ENCODE measurements around the gene ICAM1. TPM values are rescaled to one million over a fixed set of nuclear protein-coding genes. Genes with fewer than 3 reads are reported as not detected.

ICAM1 gene
- polyA plus RNA-seq, 3 donors, result 21.6 to 118 (median 40.8) TPM

DNA sequence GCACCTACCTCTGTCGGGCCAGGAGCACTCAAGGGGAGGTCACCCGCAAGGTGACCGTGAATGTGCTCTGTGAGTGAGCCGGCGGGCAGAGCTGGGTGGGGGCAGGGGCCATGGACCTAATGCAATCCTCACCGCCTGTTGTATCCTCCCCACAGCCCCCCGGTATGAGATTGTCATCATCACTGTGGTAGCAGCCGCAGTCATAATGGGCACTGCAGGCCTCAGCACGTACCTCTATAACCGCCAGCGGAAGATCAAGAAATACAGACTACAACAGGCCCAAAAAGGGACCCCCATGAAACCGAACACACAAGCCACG lies 14.0 kb downstream of the ICAM1 start:
- Histone ChIP-seq H2AFZ (ENCODE audit: insufficient read depth, low read depth, low read length, poor library complexity, severe bottlenecking) (no peak overlapping the region), H3K4me1 (ENCODE audit: control insufficient read depth in 1 of 2, insufficient read depth in 2 of 2, low read length in 2 of 2) (peaks cover 48 to 54% of the 10 kb centered on the region in 2 donors), H4K20me1 (ENCODE audit: insufficient read depth, low read length) (peaks cover 67% of the 10 kb centered on the region), H3K9ac (ENCODE audit: insufficient read depth, low read length, poor library complexity, severe bottlenecking) (no peak overlapping the region), H3K4me3 (replicated peaks in 1 of 3; ENCODE audit: low read depth in 2 of 3, low read length in 3 of 3) (no peak overlapping the region), H3K27me3 (ENCODE audit: control insufficient read depth in 2 of 2, insufficient read depth in 2 of 2, low read length in 2 of 2) (peaks cover 4 to 25% of the 10 kb centered on the region in 2 donors), H3K79me2 (ENCODE audit: insufficient read depth, low read length) (no peaks in the 10 kb centered on the region), H3K36me3 (replicated peaks in 1 of 2; ENCODE audit: control insufficient read depth in 1 of 2, insufficient read depth in 2 of 2, low read length in 2 of 2) (peaks cover 48 to 59% of the 10 kb centered on the region in 2 donors), H3K4me2 (replicated peaks; ENCODE audit: extremely low read depth, low read length, poor library complexity, severe bottlenecking) (no peak overlapping the region), H3K9me3 (replicated peaks in 1 of 2; ENCODE audit: control insufficient read depth in 1 of 2, insufficient read depth in 1 of 2, low read length in 2 of 2) (no peaks in the 10 kb centered on the region), H3K27ac (ENCODE audit: low read depth in 1 of 2, low read length in 2 of 2) (no peak overlapping the region)
- intact Hi-C loops (cut with micrococcal nuclease), result no loop called here
- Mint-ChIP-seq H3K27me3 (ENCODE audit: low read depth in 3 of 3) (peaks cover 21 to 31% (median 27%) of the 10 kb centered on the region in 3 donors), H3K4me3 (no peak overlapping the region), H3K9me3 (peaks cover 0 to 19% (median 5%) of the 10 kb centered on the region in 7 donors), H3K27ac (peak overlapping the region in 2 of 7 donors; percentile 37 to 40), H3K4me1 (peaks cover 49% of the 10 kb centered on the region), H3K36me3 (peaks cover 59 to 71% of the 10 kb centered on the region in 2 donors)
- 97% methylated on average over 13 of the region's 13 CpGs for WGBS (ENCODE audit: insufficient coverage)
- DNase-seq, result no peak
- TF ChIP-seq, protein P1, sequence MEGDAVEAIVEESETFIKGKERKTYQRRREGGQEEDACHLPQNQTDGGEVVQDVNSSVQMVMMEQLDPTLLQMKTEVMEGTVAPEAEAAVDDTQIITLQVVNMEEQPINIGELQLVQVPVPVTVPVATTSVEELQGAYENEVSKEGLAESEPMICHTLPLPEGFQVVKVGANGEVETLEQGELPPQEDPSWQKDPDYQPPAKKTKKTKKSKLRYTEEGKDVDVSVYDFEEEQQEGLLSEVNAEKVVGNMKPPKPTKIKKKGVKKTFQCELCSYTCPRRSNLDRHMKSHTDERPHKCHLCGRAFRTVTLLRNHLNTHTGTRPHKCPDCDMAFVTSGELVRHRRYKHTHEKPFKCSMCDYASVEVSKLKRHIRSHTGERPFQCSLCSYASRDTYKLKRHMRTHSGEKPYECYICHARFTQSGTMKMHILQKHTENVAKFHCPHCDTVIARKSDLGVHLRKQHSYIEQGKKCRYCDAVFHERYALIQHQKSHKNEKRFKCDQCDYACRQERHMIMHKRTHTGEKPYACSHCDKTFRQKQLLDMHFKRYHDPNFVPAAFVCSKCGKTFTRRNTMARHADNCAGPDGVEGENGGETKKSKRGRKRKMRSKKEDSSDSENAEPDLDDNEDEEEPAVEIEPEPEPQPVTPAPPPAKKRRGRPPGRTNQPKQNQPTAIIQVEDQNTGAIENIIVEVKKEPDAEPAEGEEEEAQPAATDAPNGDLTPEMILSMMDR (IDR thresholded peaks at IDR 0.05), result no peak

DNA sequence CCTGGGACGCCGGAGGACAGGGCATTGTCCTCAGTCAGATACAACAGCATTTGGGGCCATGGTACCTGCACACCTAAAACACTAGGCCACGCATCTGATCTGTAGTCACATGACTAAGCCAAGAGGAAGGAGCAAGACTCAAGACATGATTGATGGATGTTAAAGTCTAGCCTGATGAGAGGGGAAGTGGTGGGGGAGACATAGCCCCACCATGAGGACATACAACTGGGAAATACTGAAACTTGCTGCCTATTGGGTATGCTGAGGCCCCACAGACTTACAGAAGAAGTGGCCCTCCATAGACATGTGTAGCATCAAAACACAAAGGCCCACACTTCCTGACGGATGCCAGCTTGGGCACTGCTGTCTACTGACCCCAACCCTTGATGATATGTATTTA lies 14.5 kb downstream of the ICAM1 start:
- peaks cover 52% of the 10 kb centered on the region for H3K4me1 Mint-ChIP-seq

More for the DNA sequence above, 14.5 kb downstream of the ICAM1 start:
- no peak overlapping the region for H3K4me3 ChIP-seq (replicated peaks in 1 of 3; ENCODE audit: low read depth in 2 of 3, low read length in 3 of 3)
- peaks cover 43 to 54% of the 10 kb centered on the region in 2 donors for H3K36me3 ChIP-seq (replicated peaks in 1 of 2; ENCODE audit: control insufficient read depth in 1 of 2, insufficient read depth in 2 of 2, low read length in 2 of 2)
- intact Hi-C loops (cut with micrococcal nuclease), result no loop called here
- Mint-ChIP-seq H3K27me3 (ENCODE audit: low read depth in 3 of 3) (peaks cover 26 to 36% (median 32%) of the 10 kb centered on the region in 3 donors), H3K36me3 (peaks cover 59 to 66% of the 10 kb centered on the region in 2 donors), H3K9me3 (peaks cover 0 to 23% (median 10%) of the 10 kb centered on the region in 7 donors), H3K4me3 (no peak overlapping the region), H3K27ac (peak overlapping the region in 3 of 7 donors; percentile 37 to 64 (median 40))
- H3K4me1 ChIP-seq (ENCODE audit: control insufficient read depth in 1 of 2, insufficient read depth in 2 of 2, low read length in 2 of 2), result peaks cover 52 to 58% of the 10 kb centered on the region in 2 donors
- peaks cover 9 to 30% of the 10 kb centered on the region in 2 donors for H3K27me3 ChIP-seq (ENCODE audit: control insufficient read depth in 2 of 2, insufficient read depth in 2 of 2, low read length in 2 of 2)
- no peak overlapping the region for H2AFZ ChIP-seq (ENCODE audit: insufficient read depth, low read depth, low read length, poor library complexity, severe bottlenecking)
- H3K9ac ChIP-seq (ENCODE audit: insufficient read depth, low read length, poor library complexity, severe bottlenecking), result no peak overlapping the region
- peaks cover 67% of the 10 kb centered on the region for H4K20me1 ChIP-seq (ENCODE audit: insufficient read depth, low read length)
- no peak overlapping the region for H3K4me2 ChIP-seq (replicated peaks; ENCODE audit: extremely low read depth, low read length, poor library complexity, severe bottlenecking)
- H3K79me2 ChIP-seq (ENCODE audit: insufficient read depth, low read length), result no peaks in the 10 kb centered on the region
- no peak overlapping the region for H3K27ac ChIP-seq (ENCODE audit: low read depth in 1 of 2, low read length in 2 of 2)
- WGBS (ENCODE audit: insufficient coverage), result 0% methylated on average over 1 of the region's 4 CpGs
- TF ChIP-seq, protein P1 (IDR thresholded peaks at IDR 0.05), result no peak
- H3K9me3 ChIP-seq (replicated peaks in 1 of 2; ENCODE audit: control insufficient read depth in 1 of 2, insufficient read depth in 1 of 2, low read length in 2 of 2), result no peaks in the 10 kb centered on the region
- peak in 1 of 3 donors; percentile 27 for DNase-seq

All from CD14-positive monocyte (primary cell).